Left ventricle myocardium inferior (tissue), 1 donor: Measurements from ENCODE around the gene PRODH2. TPM values are rescaled to one million over a fixed set of nuclear protein-coding genes. Genes with fewer than 3 reads are reported as not detected.

Source experiments
- DNase-seq: peaks from one replicate; pipeline ENCODE4 v3.0.0-alpha.2; 2020
- H3K27ac ChIP-seq: fragments of 200-600 bp; replicated peaks from 2 replicates; pipeline ENCODE4 v1.8.0; 2021
- H3K27me3 ChIP-seq: fragments of 200-600 bp; 2 replicates; pipeline ENCODE4 v1.8.0; 2021; ENCODE audit warnings: low read depth
- H3K36me3 ChIP-seq: fragments of 200-600 bp; 2 replicates; pipeline ENCODE4 v1.8.0; 2021
- H3K4me1 ChIP-seq: fragments of 200-600 bp; 2 replicates; pipeline ENCODE4 v1.8.0; 2021
- H3K4me3 ChIP-seq: fragments of 200-600 bp; 2 replicates; pipeline ENCODE4 v1.8.0; 2021; ENCODE audit warnings: mild to moderate bottlenecking, moderate library complexity
- H3K9me3 ChIP-seq: fragments of 200-600 bp; replicated peaks from 2 replicates; pipeline ENCODE4 v1.8.0; 2021
- intact Hi-C: fragments of 100-400 bp; cut with micrococcal nuclease; formaldehyde crosslinking; loops from one replicate; pipeline ENCODE4 v1.11.0; 2022
- total RNA-seq: library from RNA; stranded (reverse); fragmentation: NEBNext Ultra II Directional; extraction: Animal tissue kit (Norgen Biotek cat#: 25700); gene quantifications from one replicate; pipeline ENCODE4 v1.2.1, GENCODE V29; 2021
- TF ChIP-seq, protein P1 (sequence below): fragments of 200-600 bp; IDR thresholded peaks from 2 replicates; pipeline ENCODE4 v1.8.0; 2021; ENCODE audit warnings: antibody characterized with exemption, mild to moderate bottlenecking, borderline replicate concordance
- donor health status: DM: no; HTN: yes; CAD: no; lungs with severe emphysema.

The PRODH2 gene
- total RNA-seq, 1 donor from 2014 or later, result not detected

DNA sequence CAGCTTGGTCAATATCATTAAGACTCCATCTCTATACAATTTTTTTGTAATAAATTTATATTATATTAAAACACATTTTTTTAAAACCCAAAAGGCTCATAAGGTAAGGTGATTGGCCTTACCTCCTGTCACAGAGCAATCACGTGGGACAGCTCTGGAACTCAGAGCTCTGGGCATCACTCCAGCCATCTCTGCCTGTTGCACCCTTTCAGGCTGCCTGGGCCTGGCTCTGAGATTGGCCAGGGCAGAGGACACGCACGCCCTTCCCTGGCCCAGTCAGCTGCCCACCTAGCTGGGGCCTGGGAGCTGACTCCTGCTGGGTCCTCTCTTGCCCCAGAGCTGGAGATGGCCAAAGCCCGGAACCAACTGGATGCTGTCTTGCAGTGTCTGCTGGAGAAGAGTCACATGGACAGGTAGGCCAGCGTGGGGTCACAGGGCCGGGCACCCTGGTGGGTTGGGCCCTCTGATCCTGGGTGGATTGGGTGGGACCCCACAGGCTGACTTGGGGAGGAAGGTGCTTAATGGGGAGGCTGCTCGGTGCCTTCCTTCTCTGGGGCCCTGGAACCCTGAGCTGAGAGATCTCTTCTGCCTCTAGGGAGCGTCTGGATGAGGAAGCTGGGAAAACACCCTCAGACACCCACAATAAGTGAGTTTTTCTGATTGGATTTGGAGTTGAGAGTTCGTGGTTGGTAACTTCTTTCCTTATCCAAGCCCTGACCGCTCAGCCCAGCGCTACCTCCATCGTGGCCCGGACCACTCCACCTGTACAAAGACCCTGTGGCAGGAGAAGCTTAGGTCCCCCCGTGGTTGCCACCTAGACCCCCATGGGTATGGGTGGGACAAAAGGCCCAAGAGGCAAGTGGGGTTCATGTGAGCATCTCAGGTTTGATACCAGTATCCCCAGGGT, 60.6 kb downstream of the PRODH2 start:
- H3K4me1 ChIP-seq, result peaks cover 63% of the 10 kb centered on the region
- DNase-seq, result no peak
- H3K27me3 ChIP-seq, result no peaks in the 10 kb centered on the region
- peak overlapping the region; percentile 61 for H3K27ac ChIP-seq
- intact Hi-C loops, result no loop called here
- H3K4me3 ChIP-seq, result no peak overlapping the region
- H3K9me3 ChIP-seq, result no peaks in the 10 kb centered on the region
- H3K36me3 ChIP-seq, result peaks cover 19% of the 10 kb centered on the region
- TF ChIP-seq, protein P1, sequence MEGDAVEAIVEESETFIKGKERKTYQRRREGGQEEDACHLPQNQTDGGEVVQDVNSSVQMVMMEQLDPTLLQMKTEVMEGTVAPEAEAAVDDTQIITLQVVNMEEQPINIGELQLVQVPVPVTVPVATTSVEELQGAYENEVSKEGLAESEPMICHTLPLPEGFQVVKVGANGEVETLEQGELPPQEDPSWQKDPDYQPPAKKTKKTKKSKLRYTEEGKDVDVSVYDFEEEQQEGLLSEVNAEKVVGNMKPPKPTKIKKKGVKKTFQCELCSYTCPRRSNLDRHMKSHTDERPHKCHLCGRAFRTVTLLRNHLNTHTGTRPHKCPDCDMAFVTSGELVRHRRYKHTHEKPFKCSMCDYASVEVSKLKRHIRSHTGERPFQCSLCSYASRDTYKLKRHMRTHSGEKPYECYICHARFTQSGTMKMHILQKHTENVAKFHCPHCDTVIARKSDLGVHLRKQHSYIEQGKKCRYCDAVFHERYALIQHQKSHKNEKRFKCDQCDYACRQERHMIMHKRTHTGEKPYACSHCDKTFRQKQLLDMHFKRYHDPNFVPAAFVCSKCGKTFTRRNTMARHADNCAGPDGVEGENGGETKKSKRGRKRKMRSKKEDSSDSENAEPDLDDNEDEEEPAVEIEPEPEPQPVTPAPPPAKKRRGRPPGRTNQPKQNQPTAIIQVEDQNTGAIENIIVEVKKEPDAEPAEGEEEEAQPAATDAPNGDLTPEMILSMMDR, result no peak

DNA sequence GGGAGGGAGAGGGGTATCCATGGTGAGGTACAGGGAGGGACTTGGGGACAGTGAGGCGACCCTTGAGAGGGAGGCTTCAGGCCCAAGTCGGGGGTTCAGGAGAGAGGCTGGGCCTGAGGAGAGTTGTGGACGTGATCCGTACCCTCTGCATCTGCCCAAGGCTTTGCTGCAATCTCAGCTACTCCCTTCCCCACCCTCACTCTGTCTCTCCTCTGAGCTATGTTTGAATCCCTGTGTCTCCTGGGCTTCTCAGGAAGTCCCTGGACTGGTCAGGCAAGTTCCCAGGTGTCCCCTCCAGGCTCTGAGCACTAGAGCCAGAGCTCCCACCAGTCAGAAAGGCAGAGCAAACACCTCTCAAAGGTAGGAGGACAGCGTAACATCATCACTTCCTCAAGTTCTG, 62.5 kb downstream of the PRODH2 start:
- no peak overlapping the region for H3K27ac ChIP-seq
- peaks cover 60% of the 10 kb centered on the region for H3K4me1 ChIP-seq
- TF ChIP-seq, protein P1, result no peak
- peaks cover 19% of the 10 kb centered on the region for H3K36me3 ChIP-seq
- no peaks in the 10 kb centered on the region for H3K9me3 ChIP-seq
- H3K27me3 ChIP-seq, result no peaks in the 10 kb centered on the region
- intact Hi-C loops, result no loop called here
- DNase-seq, result no peak
- no peak overlapping the region for H3K4me3 ChIP-seq

Other genes starting within 250 kb of the PRODH2 start
- not detected for gene ATP4A, start 249.2 kb downstream of the PRODH2 start, total RNA-seq
- not detected for gene PMIS2, start 226.7 kb downstream of the PRODH2 start, total RNA-seq
- 3.7 TPM for gene HAUS5, start 200.1 kb downstream of the PRODH2 start, total RNA-seq
- gene RBM42, start 183.8 kb downstream of the PRODH2 start, total RNA-seq, result 52.7 TPM
- gene ETV2, start 171.1 kb downstream of the PRODH2 start, total RNA-seq, result 0.33 TPM
- 1,365 TPM for gene COX6B1, start 164.5 kb downstream of the PRODH2 start, total RNA-seq
- gene UPK1A, start 146.3 kb downstream of the PRODH2 start, total RNA-seq, result not detected
- not detected for gene ZBTB32, start 108.3 kb downstream of the PRODH2 start, total RNA-seq
- 12.8 TPM for gene KMT2B, start 94.8 kb downstream of the PRODH2 start, total RNA-seq
- gene IGFLR1, start 70.4 kb downstream of the PRODH2 start, total RNA-seq, result 4.9 TPM
- gene U2AF1L4, start 67.4 kb downstream of the PRODH2 start, total RNA-seq, result 24.9 TPM
- gene PSENEN, start 67.2 kb downstream of the PRODH2 start, total RNA-seq, result 43.1 TPM
- 6.2 TPM for gene LIN37, start 64.3 kb downstream of the PRODH2 start, total RNA-seq
- 899 TPM for gene HSPB6, start 55.8 kb downstream of the PRODH2 start, total RNA-seq
- gene PROSER3, start 54.7 kb downstream of the PRODH2 start, total RNA-seq, result 4.8 TPM
- 3.8 TPM for gene ARHGAP33, start 37.3 kb downstream of the PRODH2 start, total RNA-seq
- not detected for gene NPHS1, start 39.7 kb upstream of the PRODH2 start, total RNA-seq
- not detected for gene KIRREL2, start 44.1 kb upstream of the PRODH2 start, total RNA-seq
- gene APLP1, start 55.7 kb upstream of the PRODH2 start, total RNA-seq, result 23.9 TPM
- 2.3 TPM for gene NFKBID, start 87.7 kb upstream of the PRODH2 start, total RNA-seq
- gene HCST, start 89.7 kb upstream of the PRODH2 start, total RNA-seq, result 2.3 TPM
- 26.2 TPM for gene TYROBP, start 95.5 kb upstream of the PRODH2 start, total RNA-seq
- 7.1 TPM for gene LRFN3, start 123.5 kb upstream of the PRODH2 start, total RNA-seq
- gene SDHAF1, start 182.3 kb upstream of the PRODH2 start, total RNA-seq, result 10.3 TPM
- 0.58 TPM for gene SYNE4, start 196.0 kb upstream of the PRODH2 start, total RNA-seq
- 11.8 TPM for gene ALKBH6, start 201.4 kb upstream of the PRODH2 start, total RNA-seq
- gene CLIP3, start 220.0 kb upstream of the PRODH2 start, total RNA-seq, result 5.4 TPM
- gene THAP8, start 241.4 kb upstream of the PRODH2 start, total RNA-seq, result 4.2 TPM
- 17.7 TPM for gene WDR62, start 242.1 kb upstream of the PRODH2 start, total RNA-seq